ENCODE measurements around the gene ZNF618.

DNA sequence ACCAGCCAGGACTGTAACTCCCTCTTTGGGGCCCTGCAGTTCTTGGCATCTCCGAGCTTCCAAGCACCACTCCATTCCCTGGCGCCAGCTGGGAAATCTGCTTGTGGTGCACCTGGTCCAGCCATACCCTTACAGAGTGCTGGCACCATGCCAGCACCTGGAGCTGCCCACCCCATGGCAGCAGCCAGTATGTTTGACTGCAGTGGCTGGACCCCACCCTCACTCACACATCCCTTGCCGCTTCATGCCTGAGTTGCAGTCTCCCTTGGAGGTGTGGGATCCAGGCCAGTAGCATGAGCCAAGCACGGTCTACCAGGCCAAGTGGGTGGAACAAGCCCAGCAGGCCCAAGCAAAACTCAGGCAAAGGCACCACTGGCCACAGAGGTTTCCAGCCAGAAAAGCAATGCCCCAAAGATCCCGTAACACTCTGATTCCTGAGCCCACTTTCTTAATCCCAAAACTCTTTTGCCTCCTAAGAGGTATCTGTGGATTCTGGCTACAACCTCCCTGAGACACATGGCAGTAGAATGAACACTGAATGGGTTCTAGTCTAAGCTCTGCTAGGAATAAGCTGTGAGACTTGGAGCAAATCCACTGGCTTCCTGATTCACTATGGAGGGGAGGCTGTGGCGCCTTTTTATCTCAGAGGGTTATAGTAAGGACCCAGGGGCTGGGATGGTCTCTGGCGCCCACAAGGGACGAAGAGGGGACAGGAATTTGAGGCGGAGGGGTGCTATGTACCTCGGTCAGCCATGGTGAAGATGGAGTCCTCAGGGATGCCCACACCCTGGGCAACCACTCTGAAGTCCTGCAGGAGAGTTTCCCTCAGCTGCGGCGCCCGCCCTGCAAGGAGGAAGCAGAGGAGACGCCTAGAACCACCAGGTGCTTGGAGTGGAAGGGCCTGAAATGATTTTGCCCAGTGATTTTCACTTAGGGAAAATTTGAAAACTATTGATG, 196.4 kb downstream of the ZNF618 start:
- TF ChIP-seq, protein P1, sequence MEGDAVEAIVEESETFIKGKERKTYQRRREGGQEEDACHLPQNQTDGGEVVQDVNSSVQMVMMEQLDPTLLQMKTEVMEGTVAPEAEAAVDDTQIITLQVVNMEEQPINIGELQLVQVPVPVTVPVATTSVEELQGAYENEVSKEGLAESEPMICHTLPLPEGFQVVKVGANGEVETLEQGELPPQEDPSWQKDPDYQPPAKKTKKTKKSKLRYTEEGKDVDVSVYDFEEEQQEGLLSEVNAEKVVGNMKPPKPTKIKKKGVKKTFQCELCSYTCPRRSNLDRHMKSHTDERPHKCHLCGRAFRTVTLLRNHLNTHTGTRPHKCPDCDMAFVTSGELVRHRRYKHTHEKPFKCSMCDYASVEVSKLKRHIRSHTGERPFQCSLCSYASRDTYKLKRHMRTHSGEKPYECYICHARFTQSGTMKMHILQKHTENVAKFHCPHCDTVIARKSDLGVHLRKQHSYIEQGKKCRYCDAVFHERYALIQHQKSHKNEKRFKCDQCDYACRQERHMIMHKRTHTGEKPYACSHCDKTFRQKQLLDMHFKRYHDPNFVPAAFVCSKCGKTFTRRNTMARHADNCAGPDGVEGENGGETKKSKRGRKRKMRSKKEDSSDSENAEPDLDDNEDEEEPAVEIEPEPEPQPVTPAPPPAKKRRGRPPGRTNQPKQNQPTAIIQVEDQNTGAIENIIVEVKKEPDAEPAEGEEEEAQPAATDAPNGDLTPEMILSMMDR (IDR thresholded peaks at IDR 0.05 in 4 of 5, conservative IDR thresholded peaks at IDR 0.05 in 1 of 5), result no peak
- no peak for TF ChIP-seq POLR2A (IDR thresholded peaks at IDR 0.05)
